H9 (cell line): Measurements from ENCODE around the gene SHANK3. TPM values are rescaled to one million over a fixed set of nuclear protein-coding genes. Genes with fewer than 3 reads are reported as not detected.

ENCODE experiments used
- DNase-seq: peaks from one replicate; pipeline ENCODE4 v3.0.0-alpha.2; 2017
- H2AFZ ChIP-seq: one replicate; pipeline ENCODE4 v1.6.1; 2013; ENCODE audit warnings: mild to moderate bottlenecking, low read length, control low read depth, moderate library complexity
- H2AK5ac ChIP-seq: 2 replicates; pipeline ENCODE4 v1.6.1; 2013; ENCODE audit warnings: low read length, control low read depth, mixed read lengths; ENCODE audit not compliant: insufficient read length
- H2BK120ac ChIP-seq: one replicate; pipeline ENCODE4 v1.6.1; 2013; ENCODE audit warnings: low read depth, mild to moderate bottlenecking, low read length, control low read depth, inconsistent platforms; ENCODE audit not compliant: poor library complexity, severe bottlenecking
- H2BK12ac ChIP-seq: 2 replicates; pipeline ENCODE4 v1.6.1; 2013; ENCODE audit warnings: low read length, control low read depth, mixed read lengths, low read depth; ENCODE audit not compliant: insufficient read length
- H2BK15ac ChIP-seq: 2 replicates; pipeline ENCODE4 v1.6.1; 2013; ENCODE audit warnings: low read depth, low read length, control low read depth
- H2BK20ac ChIP-seq: one replicate; pipeline ENCODE4 v1.6.1; 2013; ENCODE audit warnings: low read depth, mild to moderate bottlenecking, low read length, control low read depth, inconsistent platforms; ENCODE audit not compliant: poor library complexity, severe bottlenecking
- H2BK5ac ChIP-seq: 2 replicates; pipeline ENCODE4 v1.6.1; 2013; ENCODE audit warnings: low read length, control low read depth, mixed read lengths; ENCODE audit not compliant: insufficient read length
- H3K14ac ChIP-seq: 2 replicates; pipeline ENCODE4 v1.6.1; 2013; ENCODE audit warnings: low read length, control low read depth; ENCODE audit not compliant: insufficient read depth
- H3K18ac ChIP-seq: 2 replicates; pipeline ENCODE4 v1.6.1; 2013; ENCODE audit warnings: low read depth, mild to moderate bottlenecking, mixed read lengths, low read length, control low read depth; ENCODE audit not compliant: insufficient read length
- H3K23ac ChIP-seq: 2 replicates; pipeline ENCODE4 v1.6.1; 2013; ENCODE audit warnings: low read length, control low read depth, mixed read lengths, low read depth; ENCODE audit not compliant: insufficient read length
- H3K23me2 ChIP-seq: 2 replicates; pipeline ENCODE4 v1.6.1; 2013; ENCODE audit warnings: low read depth, mild to moderate bottlenecking, mixed read lengths, low read length, control low read depth; ENCODE audit not compliant: insufficient read length, poor library complexity, severe bottlenecking
- H3K27ac ChIP-seq: 2 replicates; pipeline ENCODE4 v1.5.1; 2013; ENCODE audit warnings: low read length, control low read depth, mixed read lengths, low read depth; ENCODE audit not compliant: insufficient read length
- H3K27me3 ChIP-seq: 2 replicates; pipeline ENCODE4 v1.6.1; 2013; ENCODE audit warnings: low read length, control low read depth, inconsistent platforms; ENCODE audit not compliant: insufficient read depth
- H3K4ac ChIP-seq: 2 replicates; pipeline ENCODE4 v1.6.1; 2013; ENCODE audit warnings: low read depth, mild to moderate bottlenecking, control low read depth, inconsistent platforms, low read length, moderate library complexity
- H3K4me1 ChIP-seq: 2 replicates; pipeline ENCODE4 v1.6.1; 2013; ENCODE audit warnings: low read length, control low read depth, inconsistent platforms; ENCODE audit not compliant: insufficient read depth
- H3K4me2 ChIP-seq: 2 replicates; pipeline ENCODE4 v1.6.1; 2013; ENCODE audit warnings: low read length, control low read depth, mixed read lengths; ENCODE audit not compliant: insufficient read length, insufficient read depth
- H3K56ac ChIP-seq: 2 replicates; pipeline ENCODE4 v1.6.1; 2013; ENCODE audit warnings: low read depth, mild to moderate bottlenecking, mixed read lengths, low read length, control low read depth; ENCODE audit not compliant: insufficient read length
- H3K79me1 ChIP-seq: 2 replicates; pipeline ENCODE4 v1.6.1; 2013; ENCODE audit warnings: low read depth, mild to moderate bottlenecking, moderate library complexity, low read length, control low read depth, inconsistent platforms; ENCODE audit not compliant: insufficient read depth, poor library complexity, severe bottlenecking
- H3K79me2 ChIP-seq: 2 replicates; pipeline ENCODE4 v1.6.1; 2013; ENCODE audit warnings: low read length, control low read depth, inconsistent platforms; ENCODE audit not compliant: insufficient read depth
- H3K9ac ChIP-seq: 2 replicates; pipeline ENCODE4 v1.6.1; 2013; ENCODE audit warnings: low read length, control low read depth, mixed read lengths; ENCODE audit not compliant: insufficient read length; ENCODE audit errors: extremely low read depth
- H3K9me3 ChIP-seq: one replicate; pipeline ENCODE4 v1.6.1; 2013; ENCODE audit warnings: low read depth, low read length, inconsistent platforms; ENCODE audit not compliant: control insufficient read depth
- H3T11ph ChIP-seq: one replicate; pipeline ENCODE4 v1.6.1; 2013; ENCODE audit warnings: mild to moderate bottlenecking, low read length, control low read depth, inconsistent platforms
- H4K20me1 ChIP-seq: one replicate; pipeline ENCODE4 v1.6.1; 2013; ENCODE audit not compliant: control insufficient read depth, insufficient read length, insufficient read depth
- H4K5ac ChIP-seq: 2 replicates; pipeline ENCODE4 v1.6.1; 2013; ENCODE audit warnings: low read depth, mild to moderate bottlenecking, mixed read lengths, low read length, control low read depth; ENCODE audit not compliant: insufficient read length
- H4K8ac ChIP-seq: replicated peaks from 2 replicates; pipeline ENCODE4 v1.6.1; 2013; ENCODE audit warnings: low read length, control low read depth, mixed read lengths, low read depth; ENCODE audit not compliant: insufficient read length
- H4K91ac ChIP-seq: 2 replicates; pipeline ENCODE4 v1.6.1; 2013; ENCODE audit warnings: low read depth, mild to moderate bottlenecking, moderate library complexity, mixed read lengths, low read length, control low read depth; ENCODE audit not compliant: insufficient read length
- H3K27ac Mint-ChIP-seq, 3 experiments: 2 replicates in 2 of 3; 3 replicates in 1 of 3; pipeline ENCODE4 v1.8.0; 2020 to 2021; ENCODE audit warnings: mixed read lengths in 3 of 3, mild to moderate bottlenecking in 1 of 3, moderate library complexity in 1 of 3
- H3K27me3 Mint-ChIP-seq: 2 replicates; pipeline ENCODE4 v1.8.0; 2021; ENCODE audit warnings: low read depth, mild to moderate bottlenecking, moderate library complexity, mixed read lengths
- H3K36me3 Mint-ChIP-seq, 3 experiments: 2 replicates in 2 of 3; 3 replicates in 1 of 3; pipeline ENCODE4 v1.8.0; 2020 to 2021; ENCODE audit warnings: low read depth in 3 of 3, mixed read lengths in 3 of 3; ENCODE audit not compliant: insufficient read depth in 1 of 3
- H3K4me1 Mint-ChIP-seq, 2 experiments: 2 replicates each; pipeline ENCODE4 v1.8.0; 2020; ENCODE audit warnings: mixed read lengths in 2 of 2
- H3K4me3 Mint-ChIP-seq, 2 experiments: 2 replicates in 1 of 2; 3 replicates in 1 of 2; pipeline ENCODE4 v1.8.0; 2020 to 2021; ENCODE audit warnings: mild to moderate bottlenecking in 2 of 2, mixed read lengths in 2 of 2, moderate library complexity in 1 of 2
- H3K9me3 Mint-ChIP-seq, 2 experiments: 2 replicates in 1 of 2; 3 replicates in 1 of 2; pipeline ENCODE4 v1.8.0; 2020; ENCODE audit warnings: mild to moderate bottlenecking in 2 of 2, mixed read lengths in 2 of 2, moderate library complexity in 1 of 2
- WGBS: extraction: QIAGEN DNeasy Blood & Tissue Kit; methylation state at CpG from one replicate; pipeline ENCODE4 v1.1.7; 2013; ENCODE audit warnings: missing lambda C conversion rate, low lambda C conversion rate, mixed read lengths; ENCODE audit not compliant: insufficient read length; ENCODE audit errors: extremely low coverage; 5-methylcytosine and 5-hydroxymethylcytosine counted together
- total RNA-seq: library from RNA; stranded (reverse); gene quantifications from 2 replicates; pipeline ENCODE4 v1.2.1, GENCODE V29; 2021
- TF ChIP-seq, protein P1 (sequence below): fragments of 200-600 bp; sonication (generic); conservative IDR thresholded peaks from 3 replicates; pipeline ENCODE4 v1.8.0; 2021; ENCODE audit warnings: antibody characterized with exemption, mild to moderate bottlenecking

The SHANK3 gene
- total RNA-seq, 1 experiment from 2014 or later: 8.7 TPM

- Histone ChIP-seq H2AK5ac (no peak overlapping the region), H4K91ac (no peak overlapping the region), H3K9me3 (no peaks in the 10 kb centered on the region), H2BK120ac (no peak overlapping the region), H3T11ph (no peak overlapping the region), H3K9ac (no peak overlapping the region), H3K56ac (no peak overlapping the region), H3K79me1 (no peaks in the 10 kb centered on the region), H3K27ac (no peak overlapping the region), H2AFZ (no peak overlapping the region), H4K8ac (no peak overlapping the region), H3K14ac (no peak overlapping the region), H3K23me2 (peaks cover 8% of the 10 kb centered on the region), H4K5ac (no peak overlapping the region), H3K79me2 (no peaks in the 10 kb centered on the region), H2BK15ac (no peak overlapping the region), H2BK5ac (no peak overlapping the region), H3K23ac (no peak overlapping the region), H3K4ac (no peak overlapping the region), H3K4me1 (no peaks in the 10 kb centered on the region), H4K20me1 (no peaks in the 10 kb centered on the region), H2BK12ac (no peak overlapping the region), H3K4me2 (no peak overlapping the region), H3K27me3 (peaks cover 5% of the 10 kb centered on the region; the same call in 1 of the 2 replicates), H3K18ac (no peak overlapping the region), H2BK20ac (no peak overlapping the region)
- WGBS: no CpG with 5 or more reads among the region's 19 CpGs
- no peak for DNase-seq
- Mint-ChIP-seq H3K27me3 (peaks cover 42% of the 10 kb centered on the region), H3K27ac (no peak overlapping the region), H3K9me3 (no peaks in the 10 kb centered on the region), H3K4me1 (peaks cover 6 to 23% of the 10 kb centered on the region in 2 experiments), H3K36me3 (peaks cover 0 to 9% (median 4%) of the 10 kb centered on the region in 3 experiments; a peak in 4 of 7 replicates), H3K4me3 (no peak overlapping the region)
- TF ChIP-seq, protein P1, sequence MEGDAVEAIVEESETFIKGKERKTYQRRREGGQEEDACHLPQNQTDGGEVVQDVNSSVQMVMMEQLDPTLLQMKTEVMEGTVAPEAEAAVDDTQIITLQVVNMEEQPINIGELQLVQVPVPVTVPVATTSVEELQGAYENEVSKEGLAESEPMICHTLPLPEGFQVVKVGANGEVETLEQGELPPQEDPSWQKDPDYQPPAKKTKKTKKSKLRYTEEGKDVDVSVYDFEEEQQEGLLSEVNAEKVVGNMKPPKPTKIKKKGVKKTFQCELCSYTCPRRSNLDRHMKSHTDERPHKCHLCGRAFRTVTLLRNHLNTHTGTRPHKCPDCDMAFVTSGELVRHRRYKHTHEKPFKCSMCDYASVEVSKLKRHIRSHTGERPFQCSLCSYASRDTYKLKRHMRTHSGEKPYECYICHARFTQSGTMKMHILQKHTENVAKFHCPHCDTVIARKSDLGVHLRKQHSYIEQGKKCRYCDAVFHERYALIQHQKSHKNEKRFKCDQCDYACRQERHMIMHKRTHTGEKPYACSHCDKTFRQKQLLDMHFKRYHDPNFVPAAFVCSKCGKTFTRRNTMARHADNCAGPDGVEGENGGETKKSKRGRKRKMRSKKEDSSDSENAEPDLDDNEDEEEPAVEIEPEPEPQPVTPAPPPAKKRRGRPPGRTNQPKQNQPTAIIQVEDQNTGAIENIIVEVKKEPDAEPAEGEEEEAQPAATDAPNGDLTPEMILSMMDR: no peak
Observed at GRCh38 chr22:50700387-50701075, 27.9 kb downstream of the SHANK3 start.
